Ovary (tissue), 9 donors: Measurements from ENCODE around the gene SELENOT. TPM values are rescaled to one million over a fixed set of nuclear protein-coding genes. Genes with fewer than 3 reads are reported as not detected.

Source experiments
- DNase-seq, 5 donors: peaks; one replicate each; pipeline ENCODE4 v3.0.0-alpha.2; 2019 to 2020
- H3K27ac ChIP-seq, 2 donors: fragments of 200-600 bp; one replicate each; pipeline versions ENCODE4 v1.5.1 to v1.8.0; 2019 to 2022
- H3K27me3 ChIP-seq: fragments of 200-600 bp; one replicate; pipeline ENCODE4 v1.8.0; 2022
- H3K36me3 ChIP-seq: fragments of 200-600 bp; sonication (generic); one replicate; pipeline ENCODE4 v1.5.1; 2019
- H3K4me1 ChIP-seq: one replicate; pipeline ENCODE4 v1.8.1; 2013; ENCODE audit warnings: mild to moderate bottlenecking, moderate library complexity; ENCODE audit not compliant: insufficient read depth
- H3K4me3 ChIP-seq: fragments of 200-600 bp; sonication (generic); one replicate; pipeline ENCODE4 v1.5.1; 2017
- H3K9me3 ChIP-seq, 2 donors: fragments of 200-600 bp in 1 of 2; sonication (generic) in 1 of 2; one replicate each; pipeline versions ENCODE4 v1.5.1 to v1.8.1; 2013 to 2019; ENCODE audit warnings: mild to moderate bottlenecking in 1 of 2, moderate library complexity in 1 of 2
- EP300 ChIP-seq: sonication (generic); formaldehyde crosslinking; IDR thresholded peaks from one replicate; pipeline ENCODE4 v1.6.1; 2017; ENCODE audit warnings: antibody characterized with exemption
- POLR2A ChIP-seq: fragments of 450-650 bp; IDR thresholded peaks from one replicate; pipeline ENCODE4 v1.6.1; 2017; ENCODE audit warnings: antibody characterized with exemption, mild to moderate bottlenecking, moderate library complexity
- WGBS, 3 donors: extraction: QIAGEN DNeasy Blood & Tissue Kit in 1 of 3; methylation state at CpG; one replicate each; pipeline versions ENCODE4 v1.1.5 to v1.1.7; 2013 to 2017; 5-methylcytosine and 5-hydroxymethylcytosine counted together
- intact Hi-C, 4 donors: fragments of 100-400 bp; cut with DNase I; formaldehyde crosslinking; loops; one replicate each; pipeline versions ENCODE4 v1.11.0 to v1.15.1; 2022 to 2023
- polyA plus RNA-seq, 2 donors: library from polyadenylated mRNA; stranded (reverse); fragments of 200-250 nt in 1 of 2; fragments of 350-450 nt in 1 of 2; fragmentation: Illumina TruSeq in 1 of 2; extraction: RNeasy Lipid Tissue Mini Kit (QIAGEN cat#74804) in 1 of 2; gene quantifications; one replicate each; pipeline ENCODE4 v1.2.3, GENCODE V29; 2013 to 2014
- total RNA-seq, 7 donors: library from RNA; depleted of rRNA in 2 of 7; stranded (reverse); fragments of >200 nt in 2 of 7; fragmentation: NEBNext Ultra II Directional in 3 of 7; extraction: Animal tissue kit (Norgen Biotek cat#: 25700) in 3 of 7; gene quantifications; one replicate each; pipeline versions ENCODE4 v1.1.0 to v1.2.4, GENCODE V29; 2016 to 2023
- TF ChIP-seq, protein P1 (sequence below), 3 donors: fragments of 450-650 bp in 2 of 3; fragments of 200-600 bp in 1 of 3; IDR thresholded peaks; one replicate each; pipeline versions ENCODE4 v1.5.1 to v1.8.0; 2016 to 2022; ENCODE audit warnings: antibody characterized with exemption in 3 of 3, mild to moderate bottlenecking in 1 of 3
- donor health status: DM: no; HTN: no; CAD: no; lungs with moderate emphysema.
- donor health status: DM: no; HTN: no; CAD: no.
- donor health status: Bipolar disorder and iron deficiency.
- donor health status: DM: yes; HTN: yes; CAD: no.
- donor health status: DM: no; HTN: no; CAD: no.
- donor health status: DM: yes; HTN: yes; CAD: no.

SELENOT gene
- total and polyA plus RNA-seq, 9 donors = 43.4 to 98.1 (median 69.1) TPM

DNA sequence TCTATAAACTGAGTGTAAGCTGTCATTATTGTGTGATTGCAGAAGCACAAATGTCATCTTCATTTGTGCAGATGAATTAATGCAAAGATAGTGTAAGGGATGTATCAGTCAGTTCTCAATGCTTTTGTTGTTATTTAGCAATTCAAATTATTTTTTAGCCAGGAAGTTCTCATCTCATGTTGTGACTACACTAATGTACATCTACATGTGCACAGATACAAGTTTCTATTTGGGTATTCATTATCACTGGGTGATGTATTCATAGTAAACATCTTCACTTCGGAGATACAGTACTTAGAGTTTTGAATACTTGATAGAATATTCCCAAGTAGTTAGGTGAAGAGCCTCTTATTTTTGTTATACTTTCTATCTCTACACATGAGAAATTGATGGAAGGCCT lies 45.4 kb upstream of the SELENOT start:
- no peaks in the 10 kb centered on the region for H3K9me3 ChIP-seq
- H3K27ac ChIP-seq = no peak overlapping the region
- 7 to 43% (median 19%) methylated on average over 1 of the region's 1 CpG for whole genome bisulfite sequencing, 3 donors
- no peaks in the 10 kb centered on the region for H3K4me1 ChIP-seq
- TF ChIP-seq, protein P1, sequence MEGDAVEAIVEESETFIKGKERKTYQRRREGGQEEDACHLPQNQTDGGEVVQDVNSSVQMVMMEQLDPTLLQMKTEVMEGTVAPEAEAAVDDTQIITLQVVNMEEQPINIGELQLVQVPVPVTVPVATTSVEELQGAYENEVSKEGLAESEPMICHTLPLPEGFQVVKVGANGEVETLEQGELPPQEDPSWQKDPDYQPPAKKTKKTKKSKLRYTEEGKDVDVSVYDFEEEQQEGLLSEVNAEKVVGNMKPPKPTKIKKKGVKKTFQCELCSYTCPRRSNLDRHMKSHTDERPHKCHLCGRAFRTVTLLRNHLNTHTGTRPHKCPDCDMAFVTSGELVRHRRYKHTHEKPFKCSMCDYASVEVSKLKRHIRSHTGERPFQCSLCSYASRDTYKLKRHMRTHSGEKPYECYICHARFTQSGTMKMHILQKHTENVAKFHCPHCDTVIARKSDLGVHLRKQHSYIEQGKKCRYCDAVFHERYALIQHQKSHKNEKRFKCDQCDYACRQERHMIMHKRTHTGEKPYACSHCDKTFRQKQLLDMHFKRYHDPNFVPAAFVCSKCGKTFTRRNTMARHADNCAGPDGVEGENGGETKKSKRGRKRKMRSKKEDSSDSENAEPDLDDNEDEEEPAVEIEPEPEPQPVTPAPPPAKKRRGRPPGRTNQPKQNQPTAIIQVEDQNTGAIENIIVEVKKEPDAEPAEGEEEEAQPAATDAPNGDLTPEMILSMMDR (IDR thresholded peaks at IDR 0.05) = no peak
- TF ChIP-seq EP300 = no peak
- no peak for TF ChIP-seq POLR2A
- intact Hi-C loops = no loop called here
- H3K36me3 ChIP-seq = no peaks in the 10 kb centered on the region
- no peaks in the 10 kb centered on the region for H3K27me3 ChIP-seq
- H3K4me3 ChIP-seq = no peak overlapping the region
- no peak for DNase-seq

DNA sequence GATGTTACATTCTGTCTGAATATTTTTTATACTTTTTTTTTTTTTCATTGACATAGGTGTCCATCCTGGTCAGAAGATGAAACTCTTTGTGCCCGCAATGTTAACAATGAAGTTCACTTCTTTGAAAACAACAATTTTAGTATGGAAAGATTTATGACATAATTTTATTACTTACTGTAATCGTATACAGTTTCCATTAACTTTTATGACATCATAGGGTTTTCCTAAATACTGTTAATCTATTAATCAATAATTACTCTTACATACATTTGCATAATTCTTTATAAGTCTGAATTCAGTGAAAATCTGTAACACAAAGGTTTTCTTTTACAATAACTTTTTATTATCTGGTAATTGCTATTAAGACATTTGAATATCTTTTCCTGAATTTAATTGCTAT lies 38.9 kb upstream of the SELENOT start:
- TF ChIP-seq, protein P1 (IDR thresholded peaks at IDR 0.05) = no peak
- no peak for TF ChIP-seq EP300
- TF ChIP-seq POLR2A = no peak
- DNase-seq = no peak
- intact Hi-C loops = no loop called here
- Histone ChIP-seq H3K9me3 (no peaks in the 10 kb centered on the region), H3K4me3 (no peak overlapping the region), H3K27ac (no peak overlapping the region), H3K27me3 (no peaks in the 10 kb centered on the region), H3K4me1 (no peaks in the 10 kb centered on the region), H3K36me3 (no peaks in the 10 kb centered on the region)
- WGBS, 3 donors = 95 to 98% (median 98%) methylated on average over 2 of the region's 2 CpGs

- Histone ChIP-seq H3K4me1 (no peaks in the 10 kb centered on the region), H3K36me3 (no peaks in the 10 kb centered on the region), H3K27ac (no peak overlapping the region), H3K9me3 (no peaks in the 10 kb centered on the region), H3K27me3 (no peaks in the 10 kb centered on the region), H3K4me3 (no peak overlapping the region)
- no peak for DNase-seq
- intact Hi-C loops = no loop called here
- TF ChIP-seq EP300 = no peak
- no peak for TF ChIP-seq POLR2A
- TF ChIP-seq, protein P1 (IDR thresholded peaks at IDR 0.05) = no peak
- 93 to 98% (median 95%) methylated on average over 1 of the region's 1 CpG for WGBS, 3 donors
These were observed 35.8 kb upstream of the SELENOT start for GRCh38 chr3:150567328-150567727.

DNA sequence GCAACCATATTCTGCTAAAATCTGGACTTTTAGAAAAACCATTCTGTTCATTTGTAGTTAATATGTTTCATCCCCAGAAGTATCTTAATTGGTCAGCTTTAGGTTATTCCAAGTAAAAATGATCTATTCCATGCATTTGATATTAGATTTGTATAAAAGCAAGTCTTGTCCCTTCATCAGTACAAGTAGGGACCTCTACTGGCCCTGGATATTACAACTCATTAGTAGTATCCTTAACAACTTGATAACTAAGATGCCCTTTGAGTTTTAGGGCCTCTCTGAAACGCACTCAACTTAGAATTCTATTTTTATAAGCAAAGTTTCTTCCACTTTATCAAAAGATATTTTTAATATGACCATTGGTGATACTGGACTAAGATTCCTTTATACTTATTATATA lies 25.3 kb upstream of the SELENOT start:
- no peak for DNase-seq
- intact Hi-C loops = no loop called here
- 41 to 55% (median 53%) methylated on average over 1 of the region's 1 CpG for WGBS, 3 donors
- H3K27me3 ChIP-seq = no peaks in the 10 kb centered on the region
- H3K4me3 ChIP-seq = no peak overlapping the region
- H3K4me1 ChIP-seq = no peaks in the 10 kb centered on the region
- H3K36me3 ChIP-seq = no peaks in the 10 kb centered on the region
- H3K9me3 ChIP-seq = no peaks in the 10 kb centered on the region
- TF ChIP-seq EP300 (no peak), POLR2A (no peak)
- TF ChIP-seq, protein P1 (IDR thresholded peaks at IDR 0.05) = no peak
- H3K27ac ChIP-seq = no peak overlapping the region

GRCh38 chr3:150581174-150581573 lies 21.9 kb upstream of the SELENOT start:
- H3K9me3 ChIP-seq = no peaks in the 10 kb centered on the region
- TF ChIP-seq POLR2A = no peak
- TF ChIP-seq EP300 = no peak
- TF ChIP-seq, protein P1 (IDR thresholded peaks at IDR 0.05) = no peak
- no peak for DNase-seq
- intact Hi-C loops = no loop called here
- H3K27ac ChIP-seq = no peak overlapping the region
- H3K36me3 ChIP-seq = no peaks in the 10 kb centered on the region
- H3K4me3 ChIP-seq = no peak overlapping the region
- no peaks in the 10 kb centered on the region for H3K27me3 ChIP-seq
- H3K4me1 ChIP-seq = no peaks in the 10 kb centered on the region
